Ascending aorta (tissue), 2 donors: ENCODE results near the gene LAMP2. TPM values are rescaled to one million over a fixed set of nuclear protein-coding genes. Genes with fewer than 3 reads are reported as not detected.

Source experiments
- DNase-seq, 2 donors: peaks; one replicate each; pipeline ENCODE4 v3.0.0-alpha.2; 2019; ENCODE audit warnings: low spot score in 2 of 2
- H3K27ac ChIP-seq, 2 donors: fragments of 200-600 bp; sonication (generic); one replicate each; pipeline ENCODE4 v1.5.1; 2016 to 2017; ENCODE audit warnings: mild to moderate bottlenecking in 1 of 2
- H3K27me3 ChIP-seq: fragments of 200-600 bp; sonication (generic); one replicate; pipeline ENCODE4 v1.5.1; 2017
- H3K36me3 ChIP-seq, 2 donors: fragments of 200-600 bp; sonication (generic); one replicate each; pipeline ENCODE4 v1.5.1; 2016
- H3K4me1 ChIP-seq, 2 donors: fragments of 200-600 bp; sonication (generic); one replicate each; pipeline ENCODE4 v1.5.1; 2016 to 2017; ENCODE audit warnings: mild to moderate bottlenecking in 1 of 2
- H3K4me3 ChIP-seq, 2 donors: fragments of 200-600 bp; sonication (generic); one replicate each; pipeline ENCODE4 v1.5.1; 2016 to 2017; ENCODE audit warnings: mild to moderate bottlenecking in 1 of 2
- H3K9me3 ChIP-seq, 2 donors: fragments of 200-600 bp; sonication (generic); one replicate each; pipeline ENCODE4 v1.5.1; 2016
- intact Hi-C: fragments of 100-400 bp; cut with DNase I; formaldehyde crosslinking; loops from one replicate; pipeline ENCODE4 v1.15.1; 2023
- total RNA-seq: library from RNA; depleted of rRNA; stranded (reverse); fragments of >200 nt; gene quantifications from one replicate; pipeline ENCODE4 v1.1.0, GENCODE V29; 2016
- TF ChIP-seq, protein P1 (sequence below), 3 experiments: fragments of 200-600 bp in 2 of 3; fragments of 450-650 bp in 1 of 3; sonication (generic) in 2 of 3; IDR thresholded peaks; one replicate each; pipeline ENCODE4 v1.5.1; 2016 to 2019; ENCODE audit warnings: antibody characterized with exemption in 3 of 3, mild to moderate bottlenecking in 1 of 3, moderate library complexity in 1 of 3

The LAMP2 gene
- 60.1 TPM for total RNA-seq

DNA sequence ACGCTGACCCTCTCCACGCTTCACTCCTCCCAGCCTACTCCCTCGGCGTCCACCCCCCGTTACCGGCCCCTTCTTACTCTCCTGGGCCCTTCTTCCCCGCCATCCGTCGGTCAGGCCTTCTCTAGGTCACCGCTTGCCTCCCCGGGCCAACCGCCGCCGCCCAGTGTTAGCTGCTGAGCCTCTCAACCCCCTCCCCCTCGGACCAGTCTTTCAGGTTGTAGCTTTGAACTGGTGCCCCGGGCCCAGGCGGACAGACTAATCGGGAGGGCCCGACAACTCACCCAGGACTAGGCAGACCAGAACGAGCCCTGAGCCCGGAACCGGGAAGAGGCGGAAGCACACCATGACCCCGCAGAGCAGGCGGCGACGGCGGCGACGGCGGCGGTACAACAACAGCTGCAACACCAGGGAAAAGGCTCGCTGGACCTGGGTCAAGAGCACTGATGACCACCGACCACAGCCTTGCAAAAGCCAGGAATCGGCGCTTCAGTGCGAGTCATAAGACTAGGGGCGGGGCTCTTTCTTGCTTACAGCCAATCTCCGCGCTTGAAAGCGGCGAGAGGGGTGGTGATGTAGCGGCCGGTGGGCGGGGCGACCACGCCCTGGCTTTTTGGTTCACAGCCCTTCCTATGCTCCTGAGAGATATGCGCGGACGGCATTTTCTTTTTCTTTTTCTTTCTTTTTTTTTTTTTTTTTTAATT is at the start of gene LAMP2:
TSS of gene LAMP2 (minus strand) at position 472 of the 701 bp plus-strand sequence. CDS start at position 345, 127 bp downstream.
- peak within 1 kb of the TSS; percentile 64 to 79 for H3K4me3 ChIP-seq
- no peaks in the 10 kb centered on the region for H3K9me3 ChIP-seq
- no peaks in the 10 kb centered on the region for H3K36me3 ChIP-seq
- intact Hi-C loops = loop anchor here (1.0 to 5.0 kb wide), 2 partner anchors 17 to 217 kb away; partner anchors contain the start of gene ZBTB33
- TF ChIP-seq, protein P1, sequence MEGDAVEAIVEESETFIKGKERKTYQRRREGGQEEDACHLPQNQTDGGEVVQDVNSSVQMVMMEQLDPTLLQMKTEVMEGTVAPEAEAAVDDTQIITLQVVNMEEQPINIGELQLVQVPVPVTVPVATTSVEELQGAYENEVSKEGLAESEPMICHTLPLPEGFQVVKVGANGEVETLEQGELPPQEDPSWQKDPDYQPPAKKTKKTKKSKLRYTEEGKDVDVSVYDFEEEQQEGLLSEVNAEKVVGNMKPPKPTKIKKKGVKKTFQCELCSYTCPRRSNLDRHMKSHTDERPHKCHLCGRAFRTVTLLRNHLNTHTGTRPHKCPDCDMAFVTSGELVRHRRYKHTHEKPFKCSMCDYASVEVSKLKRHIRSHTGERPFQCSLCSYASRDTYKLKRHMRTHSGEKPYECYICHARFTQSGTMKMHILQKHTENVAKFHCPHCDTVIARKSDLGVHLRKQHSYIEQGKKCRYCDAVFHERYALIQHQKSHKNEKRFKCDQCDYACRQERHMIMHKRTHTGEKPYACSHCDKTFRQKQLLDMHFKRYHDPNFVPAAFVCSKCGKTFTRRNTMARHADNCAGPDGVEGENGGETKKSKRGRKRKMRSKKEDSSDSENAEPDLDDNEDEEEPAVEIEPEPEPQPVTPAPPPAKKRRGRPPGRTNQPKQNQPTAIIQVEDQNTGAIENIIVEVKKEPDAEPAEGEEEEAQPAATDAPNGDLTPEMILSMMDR (IDR thresholded peaks at IDR 0.05) = no peak
- H3K27ac ChIP-seq = peak within 1 kb of the TSS; percentile 83 to 88
- peak; percentile 61 to 94 for DNase-seq
- no peaks in the 10 kb centered on the region for H3K4me1 ChIP-seq
- no peaks in the 10 kb centered on the region for H3K27me3 ChIP-seq

DNA sequence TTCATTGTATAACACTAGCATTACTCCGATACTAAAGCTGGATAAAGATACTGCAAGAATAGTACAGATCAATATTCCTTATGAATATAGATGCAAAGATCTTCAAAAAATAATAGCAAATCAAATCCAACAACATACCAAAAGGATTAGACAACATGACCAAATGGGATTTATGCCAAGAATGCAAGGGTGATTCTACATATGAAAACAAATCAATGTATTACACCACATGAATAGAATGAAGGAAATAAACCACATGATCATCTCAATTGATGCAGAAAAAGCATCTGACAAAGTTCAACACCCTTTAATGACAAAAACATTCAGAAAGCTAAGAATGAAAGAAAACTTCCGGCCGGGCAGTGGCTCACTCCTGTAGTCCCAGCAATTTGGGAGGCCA is 48.8 kb upstream of the LAMP2 start:
- TF ChIP-seq, protein P1 (IDR thresholded peaks at IDR 0.05) = no peak
- peaks cover 0 to 5% of the 10 kb centered on the region in 2 donors for H3K9me3 ChIP-seq
- no peak overlapping the region for H3K4me3 ChIP-seq
- H3K27ac ChIP-seq = no peak overlapping the region
- no peaks in the 10 kb centered on the region for H3K27me3 ChIP-seq
- no peak for DNase-seq
- intact Hi-C loops = no loop called here
- H3K36me3 ChIP-seq = no peaks in the 10 kb centered on the region
- H3K4me1 ChIP-seq = no peaks in the 10 kb centered on the region

DNA sequence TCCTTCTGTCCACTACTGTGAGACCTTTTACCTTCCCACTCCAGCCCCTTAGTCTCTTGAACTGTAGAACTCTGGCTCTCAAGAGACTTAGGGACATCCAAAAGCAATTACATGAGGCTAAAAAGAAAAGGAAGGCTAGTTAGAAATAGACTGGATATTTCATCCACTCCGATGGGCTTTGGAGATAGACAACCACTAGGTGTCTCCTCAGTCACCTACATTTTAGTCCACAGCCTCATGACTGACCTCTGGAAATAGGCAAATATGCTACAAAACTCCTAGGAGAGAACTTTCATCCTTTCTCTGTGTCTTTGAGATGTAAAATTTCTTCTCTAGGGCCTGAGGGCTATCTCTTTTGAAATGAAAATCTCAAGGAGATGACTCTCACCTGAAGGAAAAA is 45.1 kb upstream of the LAMP2 start:
- Histone ChIP-seq H3K36me3 (no peaks in the 10 kb centered on the region), H3K9me3 (no peaks in the 10 kb centered on the region), H3K27me3 (no peaks in the 10 kb centered on the region), H3K4me1 (no peaks in the 10 kb centered on the region), H3K4me3 (no peak overlapping the region), H3K27ac (no peak overlapping the region)
- intact Hi-C loops = no loop called here
- DNase-seq = no peak
- TF ChIP-seq, protein P1 (IDR thresholded peaks at IDR 0.05) = no peak

DNA sequence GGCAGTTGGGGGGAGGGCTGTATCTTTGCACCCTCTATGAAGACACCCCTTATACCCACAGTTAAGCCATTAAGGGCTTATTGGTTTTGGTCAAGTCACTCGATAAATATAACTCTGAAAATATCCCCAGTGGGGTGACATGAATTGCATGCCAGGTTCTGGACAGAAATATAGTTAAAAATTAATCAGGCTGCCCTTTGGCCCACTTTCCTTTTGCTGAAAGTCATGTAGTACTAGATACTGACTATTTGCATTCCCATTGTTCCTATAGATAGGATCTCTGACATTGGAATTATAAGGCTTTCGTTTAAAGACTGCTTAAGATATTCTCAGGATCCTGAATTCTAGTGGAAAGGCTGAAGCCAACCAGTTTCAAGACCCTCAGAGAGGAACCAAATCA is 43.5 kb upstream of the LAMP2 start:
- TF ChIP-seq, protein P1 (IDR thresholded peaks at IDR 0.05) = no peak
- Histone ChIP-seq H3K4me3 (no peak overlapping the region), H3K27me3 (no peaks in the 10 kb centered on the region), H3K36me3 (no peaks in the 10 kb centered on the region), H3K4me1 (no peaks in the 10 kb centered on the region), H3K9me3 (no peaks in the 10 kb centered on the region), H3K27ac (no peak overlapping the region)
- DNase-seq = no peak
- intact Hi-C loops = no loop called here

DNA sequence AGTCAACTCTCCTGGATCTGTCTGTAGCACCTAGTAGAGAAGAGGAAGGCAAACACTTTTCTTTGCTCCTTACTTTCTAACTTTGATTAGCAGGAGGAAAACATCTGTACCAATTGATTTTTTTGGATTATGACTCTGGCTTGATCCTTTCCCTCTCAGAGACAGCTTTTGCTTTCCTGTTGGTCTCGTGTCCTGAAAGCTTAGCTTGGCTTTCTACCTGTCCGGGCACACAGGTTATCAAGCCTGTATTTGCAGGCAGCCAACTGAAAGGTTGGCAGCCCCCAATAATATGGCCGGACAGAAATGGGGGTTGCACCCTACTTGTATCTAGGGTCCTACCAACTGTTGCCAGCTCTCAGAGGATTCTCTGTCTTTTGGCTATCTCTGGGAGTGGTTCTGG is 43.1 kb upstream of the LAMP2 start:
- Histone ChIP-seq H3K9me3 (no peaks in the 10 kb centered on the region), H3K4me1 (no peaks in the 10 kb centered on the region), H3K27me3 (no peaks in the 10 kb centered on the region), H3K4me3 (no peak overlapping the region), H3K27ac (no peak overlapping the region), H3K36me3 (no peaks in the 10 kb centered on the region)
- TF ChIP-seq, protein P1 (IDR thresholded peaks at IDR 0.05) = no peak
- intact Hi-C loops = no loop called here
- DNase-seq = no peak
